ENCODE data around the gene ZBTB3. TPM values are rescaled to one million over a fixed set of nuclear protein-coding genes. Genes with fewer than 3 reads are reported as not detected.

ZBTB3 gene
- 10.9 and 11.4 TPM in 2 replicates for total RNA-seq

DNA sequence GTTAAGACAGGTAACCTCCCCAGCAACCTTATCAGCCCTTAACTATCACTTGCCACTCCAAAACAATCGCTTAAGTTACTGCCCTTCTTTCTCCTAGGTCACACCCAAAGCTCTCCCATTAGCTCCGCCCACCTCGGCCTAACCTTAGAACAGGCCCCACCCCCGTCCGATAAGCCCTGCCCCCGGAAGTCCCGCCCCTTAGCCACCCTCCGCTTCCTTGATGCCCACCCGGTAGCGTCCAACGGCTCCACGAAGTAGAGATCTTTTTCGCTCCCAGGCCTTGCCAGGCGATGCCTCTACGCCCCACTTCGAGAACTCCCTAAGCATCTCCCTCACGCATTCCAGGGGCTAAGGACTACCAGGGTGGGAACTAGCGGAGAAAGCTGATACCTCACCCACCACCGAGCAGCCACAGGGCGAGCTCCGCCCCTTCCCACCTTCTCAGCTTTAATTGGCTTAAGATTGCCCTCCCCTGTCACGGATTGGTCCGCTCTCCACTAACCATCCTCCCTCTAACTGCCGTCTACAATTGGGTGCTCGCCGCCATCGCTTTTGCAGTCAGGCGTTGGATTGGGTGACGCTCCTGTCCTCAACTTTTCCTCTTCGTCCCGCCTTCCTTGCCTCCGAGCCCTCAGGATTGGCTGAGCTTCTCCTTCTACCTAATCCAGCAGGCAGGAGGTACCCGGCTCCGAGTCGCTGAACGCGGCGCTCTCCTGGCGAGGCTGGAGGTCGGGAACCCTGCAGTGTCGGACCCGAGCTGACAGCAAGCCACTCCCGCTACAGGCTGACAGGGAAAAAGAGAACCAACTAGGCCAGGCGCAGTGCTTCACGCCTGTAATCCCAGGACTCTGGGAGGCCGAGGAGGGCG is at the start of gene ZBTB3:
Gene ZBTB3, minus strand, starts transcription at position 425 of the 868 bp plus-strand sequence. CDS start 496 bp downstream, outside the sequence.

DNA sequence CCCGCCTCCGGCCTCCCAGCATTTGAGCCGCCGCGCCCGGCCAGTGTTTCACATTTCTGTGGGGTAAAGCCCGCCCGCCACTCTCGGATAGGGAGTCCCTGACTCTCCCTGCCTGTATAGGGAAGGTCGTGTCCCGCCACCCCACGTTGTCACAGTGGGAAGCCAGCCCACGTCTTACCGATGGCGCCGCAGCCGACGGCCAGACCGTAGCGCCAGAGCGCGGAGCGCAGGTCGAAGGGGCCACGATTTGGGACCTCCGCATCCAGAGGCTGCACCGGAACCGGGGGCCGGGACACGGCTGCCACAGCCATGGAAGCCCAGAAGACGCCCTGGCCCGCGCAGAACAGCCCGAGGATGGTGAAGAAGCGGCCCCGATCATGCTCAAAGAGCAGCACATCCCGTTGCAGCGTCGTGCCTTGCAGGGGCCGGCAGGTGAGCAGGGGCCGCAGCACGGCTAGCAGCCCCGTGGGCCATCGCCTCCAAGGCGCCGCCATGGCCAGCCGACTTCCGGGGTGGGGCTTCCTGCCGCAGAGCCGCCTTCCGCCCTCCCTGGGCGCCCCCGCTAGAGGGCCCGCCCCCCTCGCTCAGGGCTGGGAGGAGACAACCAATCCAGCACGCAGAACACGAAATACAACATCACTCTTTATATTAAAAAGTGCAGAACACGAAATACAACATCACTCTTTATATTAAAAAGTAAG is 37.7 kb upstream of the ZBTB3 start, which contains the start of gene TMEM223:
Gene TMEM223, minus strand, starts transcription at position 506 of the 701 bp plus-strand sequence. Its CDS starts 12 bp downstream, at position 494.

DNA sequence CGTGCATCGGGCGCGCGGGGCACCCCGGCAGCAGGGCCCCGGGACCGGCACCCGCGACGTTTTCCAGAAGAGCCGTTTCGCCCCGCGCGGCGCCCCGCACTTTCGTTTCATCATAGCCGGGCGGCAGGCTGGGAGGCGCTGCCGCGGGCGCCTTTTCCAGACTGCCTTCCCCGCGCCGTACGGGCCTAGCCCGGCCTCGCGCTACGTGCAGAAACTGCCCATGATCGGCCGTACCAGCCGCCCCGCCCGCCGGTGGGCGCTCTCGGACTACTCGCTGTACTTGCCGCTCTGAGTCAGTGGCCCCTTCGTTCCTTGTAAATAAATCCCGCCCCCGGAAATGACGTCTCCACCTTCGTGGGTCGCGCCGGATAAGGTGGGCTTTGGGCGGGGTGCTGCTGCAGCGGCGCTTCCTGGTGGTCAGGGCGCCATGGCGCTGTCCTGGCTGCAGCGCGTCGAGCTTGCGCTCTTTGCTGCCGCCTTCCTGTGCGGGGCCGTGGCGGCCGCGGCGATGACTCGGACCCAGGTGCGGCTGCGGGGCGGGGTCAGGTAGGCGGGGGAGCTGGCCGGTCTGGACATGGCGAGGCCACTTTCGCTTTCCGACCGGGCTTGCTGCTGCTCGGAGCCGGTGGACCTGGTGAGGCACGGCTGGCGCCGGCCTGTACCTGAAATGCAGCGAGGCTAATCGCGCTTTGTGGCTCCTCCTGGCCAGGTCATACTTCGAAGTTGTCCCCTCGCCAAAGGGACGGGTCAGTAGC is 33.2 kb upstream of the ZBTB3 start, which contains the start of gene TMEM179B:
Gene TMEM179B, plus strand, starts transcription at position 398 of the 755 bp plus-strand sequence. Its CDS starts 30 bp downstream, at position 428.

DNA sequence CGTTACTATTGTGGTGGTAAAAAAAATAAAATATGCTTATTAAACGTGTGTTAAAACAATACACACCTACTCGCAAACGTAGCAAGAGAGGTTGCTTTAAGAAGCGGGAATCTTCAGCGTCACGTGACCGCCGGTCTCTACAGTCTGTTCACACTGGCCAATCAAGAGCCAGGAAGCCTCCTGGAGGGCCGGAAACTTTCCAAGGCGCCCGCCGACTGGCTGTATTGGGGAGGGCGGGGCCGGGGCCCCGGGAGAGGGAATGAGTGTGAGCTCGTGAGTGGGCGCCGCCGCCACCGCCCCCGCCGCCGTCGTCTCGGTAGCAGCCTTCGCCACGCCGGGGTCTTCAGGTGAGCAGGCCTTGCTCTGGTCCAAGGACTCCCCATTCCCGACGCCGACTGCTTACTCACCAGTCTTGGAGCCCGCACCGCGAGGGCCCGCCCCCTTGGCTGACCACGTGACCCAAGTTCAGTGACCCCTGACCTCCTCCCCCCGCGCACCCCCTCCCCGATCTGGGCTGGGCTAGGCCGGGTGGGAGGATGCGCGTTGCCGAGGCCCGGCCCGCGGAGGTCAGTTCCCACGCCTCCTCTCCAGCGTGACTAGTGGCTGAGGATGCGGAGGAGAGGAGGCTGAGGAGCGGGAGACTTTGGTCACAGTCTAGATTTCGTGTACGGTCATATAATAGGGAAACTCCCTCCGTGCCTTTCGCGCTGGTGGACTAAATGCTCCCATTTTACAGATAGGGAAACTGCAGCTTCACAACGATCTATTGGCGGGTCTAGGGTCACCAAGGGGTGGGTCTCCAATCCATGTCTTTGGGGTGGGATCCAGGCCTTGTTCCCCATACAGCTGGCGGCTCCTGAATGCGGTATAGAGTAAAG is 17.4 kb upstream of the ZBTB3 start, which contains the start of gene TAF6L:
Gene TAF6L, plus strand, starts transcription at position 253 of the 878 bp plus-strand sequence. CDS start 4,388 bp downstream, outside the sequence.

DNA sequence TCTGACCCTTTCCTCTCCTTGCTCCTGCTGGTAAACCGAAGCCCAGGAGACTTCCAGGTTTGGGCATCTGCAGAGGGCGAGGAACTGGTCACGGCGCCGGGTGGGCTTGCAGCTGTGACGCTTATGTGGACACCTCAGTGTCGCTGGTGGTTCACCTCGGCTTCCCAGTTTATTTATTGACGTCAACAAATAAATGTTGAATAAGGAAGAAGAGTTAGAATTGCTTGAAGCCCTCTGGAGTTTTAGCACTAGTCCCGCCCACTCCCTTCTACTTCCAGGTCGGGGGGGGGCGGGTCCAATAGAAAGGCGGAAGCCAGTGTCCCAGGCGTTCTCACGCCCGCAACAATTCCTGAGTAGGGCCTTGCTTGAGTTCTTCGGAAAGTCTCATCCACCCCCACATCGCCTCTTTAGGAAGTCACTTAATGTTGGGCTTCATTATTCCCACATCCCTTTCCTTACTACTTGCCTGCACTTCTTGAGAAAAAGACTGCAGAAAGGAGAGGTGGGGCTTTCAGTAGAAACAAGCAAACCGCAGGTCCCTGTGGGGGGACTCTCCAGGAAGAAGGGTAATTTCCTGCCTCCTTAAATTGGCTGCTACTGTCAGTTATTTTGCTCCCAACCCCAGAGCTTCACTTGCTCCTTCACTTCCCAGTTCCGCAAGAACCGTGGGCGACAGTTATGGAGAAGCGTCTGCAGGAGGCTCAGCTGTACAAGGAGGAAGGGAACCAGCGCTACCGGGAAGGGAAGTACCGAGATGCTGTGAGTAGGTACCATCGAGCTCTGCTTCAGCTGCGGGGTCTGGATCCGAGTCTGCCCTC is 25.6 kb downstream of the ZBTB3 start, which contains the start of gene TTC9C:
Gene TTC9C, plus strand, starts transcription at position 316 of the 818 bp plus-strand sequence. Its CDS starts 363 bp downstream, at position 679.

DNA sequence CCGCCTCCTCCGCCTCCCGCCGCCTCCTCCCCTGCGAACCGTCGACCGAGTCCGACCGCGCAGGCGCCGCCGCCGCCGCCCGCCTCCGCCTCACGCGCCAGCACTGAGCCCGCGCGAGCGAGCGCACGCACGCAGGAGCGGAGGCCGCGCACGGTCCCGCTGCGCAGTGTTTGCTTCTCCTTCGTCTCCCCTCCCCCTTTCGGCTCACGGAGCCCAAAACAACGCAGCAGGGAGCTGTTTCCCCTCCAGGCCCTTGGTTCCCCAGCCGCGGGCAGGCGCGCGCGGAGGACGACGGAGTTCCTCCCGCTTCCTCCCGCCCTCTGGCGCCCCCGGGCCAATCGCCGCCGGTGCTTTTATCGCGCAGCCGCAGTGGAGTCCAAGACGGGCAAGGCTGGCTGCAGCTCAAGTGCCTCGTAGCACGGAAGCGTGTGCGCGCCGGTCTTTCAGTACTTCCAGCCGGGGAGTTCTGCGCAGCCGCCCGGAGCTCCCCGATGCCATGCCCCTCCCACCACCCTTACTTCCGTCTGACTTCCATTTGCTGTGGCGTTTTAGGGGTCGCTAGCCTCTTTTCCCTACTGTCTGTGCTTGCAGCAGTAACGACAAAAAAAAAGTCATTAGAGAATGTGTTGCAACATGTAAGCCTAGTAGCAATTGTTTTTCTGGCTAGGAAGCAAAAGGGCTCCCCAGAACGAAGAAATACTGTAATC is 26.6 kb downstream of the ZBTB3 start, which contains the start of gene HNRNPUL2:
Gene HNRNPUL2, minus strand, starts transcription at position 293 of the 707 bp plus-strand sequence. CDS start 301 bp downstream, outside the sequence.

DNA sequence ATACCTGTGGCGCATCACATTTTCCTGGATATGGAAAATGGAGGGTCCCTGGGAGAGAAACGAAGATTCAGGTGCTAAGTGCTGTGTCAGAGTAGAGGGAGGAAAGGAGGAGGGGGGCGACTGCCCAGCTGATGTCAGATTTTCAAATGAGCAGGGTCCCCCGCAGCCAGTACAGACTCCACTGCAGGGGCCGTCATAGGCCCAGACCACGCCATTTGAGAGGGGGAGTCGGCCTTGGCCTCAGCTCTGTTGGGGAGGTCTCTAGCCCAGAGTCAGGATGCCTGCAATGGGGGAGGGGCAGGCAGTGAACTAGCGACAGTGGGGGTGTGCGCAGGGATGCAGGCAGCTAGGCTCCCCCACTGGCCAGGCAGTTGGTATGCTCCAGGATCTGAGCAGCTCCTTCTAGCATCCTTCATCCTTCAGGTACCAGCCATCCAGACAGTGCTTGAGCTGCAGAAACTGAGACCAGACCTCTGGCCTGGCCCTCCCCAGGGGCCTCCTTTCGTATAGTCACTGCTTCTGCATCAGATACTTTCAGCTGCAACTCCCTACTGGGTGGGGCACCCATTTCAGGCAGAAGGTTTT is 46.6 kb downstream of the ZBTB3 start, which contains the start of the genes BSCL2 and GNG3:
Gene BSCL2, minus strand, starts transcription at position 148 of the 585 bp plus-strand sequence. CDS start 229 bp downstream, outside the sequence.
Gene GNG3, plus strand, starts transcription at position 400 of the 585 bp plus-strand sequence. CDS start 620 bp downstream, outside the sequence.

Other genes with a start within 250 kb of the ZBTB3 start
- gene AHNAK, start 207.4 kb downstream of the ZBTB3 start, total RNA-seq: 274 and 293 TPM in 2 replicates
- gene EEF1G, start 180.3 kb downstream of the ZBTB3 start, total RNA-seq: 1,044 and 1,412 TPM in 2 replicates
- 6.8 and 13.5 TPM in 2 replicates for gene TUT1, start 162.6 kb downstream of the ZBTB3 start, total RNA-seq
- 186 and 207 TPM in 2 replicates for gene MTA2, start 152.3 kb downstream of the ZBTB3 start, total RNA-seq
- 27.3 and 30.1 TPM in 2 replicates for gene EML3, start 141.4 kb downstream of the ZBTB3 start, total RNA-seq
- gene ROM1, start 140.9 kb downstream of the ZBTB3 start, total RNA-seq: 5.3 and 5.8 TPM in 2 replicates
- 20.1 and 28.7 TPM in 2 replicates for gene B3GAT3, start 132.2 kb downstream of the ZBTB3 start, total RNA-seq
- 213 and 230 TPM in 2 replicates for gene GANAB, start 107.5 kb downstream of the ZBTB3 start, total RNA-seq
- gene INTS5, start 100.9 kb downstream of the ZBTB3 start, total RNA-seq: 22.8 and 24.4 TPM in 2 replicates
- 38.7 and 44.4 TPM in 2 replicates for gene C11orf98, start 89.0 kb downstream of the ZBTB3 start, total RNA-seq
- gene CSKMT, start 88.8 kb downstream of the ZBTB3 start, total RNA-seq: 3.6 and 13.3 TPM in 2 replicates
- 9.7 and 11.2 TPM in 2 replicates for gene UQCC3, start 82.5 kb downstream of the ZBTB3 start, total RNA-seq
- gene LBHD1, start 81.9 kb downstream of the ZBTB3 start, total RNA-seq: 4.2 and 5.5 TPM in 2 replicates
- 137 and 210 TPM in 2 replicates for gene UBXN1, start 75.1 kb downstream of the ZBTB3 start, total RNA-seq
- under 0.01 and 0.30 TPM in 2 replicates for gene LRRN4CL, start 64.6 kb downstream of the ZBTB3 start, total RNA-seq
- gene BSCL2, start 46.7 kb downstream of the ZBTB3 start, total RNA-seq: 20.2 and 24.0 TPM in 2 replicates
- 0.32 TPM in 1 of 2 replicates, not detected in the other for gene GNG3, start 46.5 kb downstream of the ZBTB3 start, total RNA-seq
- gene HNRNPUL2, start 26.7 kb downstream of the ZBTB3 start, total RNA-seq: 5.8 and 11.9 TPM in 2 replicates
- gene TTC9C, start 25.7 kb downstream of the ZBTB3 start, total RNA-seq: 34.4 and 38.9 TPM in 2 replicates
- 86.7 and 113 TPM in 2 replicates for gene POLR2G, start 7.4 kb upstream of the ZBTB3 start, total RNA-seq
- 19.8 and 26.7 TPM in 2 replicates for gene TAF6L, start 17.2 kb upstream of the ZBTB3 start, total RNA-seq
- gene TMEM179B, start 33.2 kb upstream of the ZBTB3 start, total RNA-seq: 22.5 and 26.6 TPM in 2 replicates
- gene TMEM223, start 37.8 kb upstream of the ZBTB3 start, total RNA-seq: 13.4 and 21.8 TPM in 2 replicates
- 16.6 and 26.3 TPM in 2 replicates for gene NXF1, start 51.3 kb upstream of the ZBTB3 start, total RNA-seq
- 27.7 and 36.1 TPM in 2 replicates for gene STX5, start 77.9 kb upstream of the ZBTB3 start, total RNA-seq
- not detected in 2 replicates for gene TEX54, start 78.7 kb upstream of the ZBTB3 start, total RNA-seq
- 70.8 and 74.3 TPM in 2 replicates for gene WDR74, start 85.4 kb upstream of the ZBTB3 start, total RNA-seq
- 146 and 249 TPM in 2 replicates for gene SLC3A2, start 126.7 kb upstream of the ZBTB3 start, total RNA-seq
- not detected in 2 replicates for gene CHRM1, start 167.2 kb upstream of the ZBTB3 start, total RNA-seq
- not detected in 2 replicates for gene SLC22A6, start 230.8 kb upstream of the ZBTB3 start, total RNA-seq